ENCODE results near the gene SMYD3.

Gene SMYD3

DNA sequence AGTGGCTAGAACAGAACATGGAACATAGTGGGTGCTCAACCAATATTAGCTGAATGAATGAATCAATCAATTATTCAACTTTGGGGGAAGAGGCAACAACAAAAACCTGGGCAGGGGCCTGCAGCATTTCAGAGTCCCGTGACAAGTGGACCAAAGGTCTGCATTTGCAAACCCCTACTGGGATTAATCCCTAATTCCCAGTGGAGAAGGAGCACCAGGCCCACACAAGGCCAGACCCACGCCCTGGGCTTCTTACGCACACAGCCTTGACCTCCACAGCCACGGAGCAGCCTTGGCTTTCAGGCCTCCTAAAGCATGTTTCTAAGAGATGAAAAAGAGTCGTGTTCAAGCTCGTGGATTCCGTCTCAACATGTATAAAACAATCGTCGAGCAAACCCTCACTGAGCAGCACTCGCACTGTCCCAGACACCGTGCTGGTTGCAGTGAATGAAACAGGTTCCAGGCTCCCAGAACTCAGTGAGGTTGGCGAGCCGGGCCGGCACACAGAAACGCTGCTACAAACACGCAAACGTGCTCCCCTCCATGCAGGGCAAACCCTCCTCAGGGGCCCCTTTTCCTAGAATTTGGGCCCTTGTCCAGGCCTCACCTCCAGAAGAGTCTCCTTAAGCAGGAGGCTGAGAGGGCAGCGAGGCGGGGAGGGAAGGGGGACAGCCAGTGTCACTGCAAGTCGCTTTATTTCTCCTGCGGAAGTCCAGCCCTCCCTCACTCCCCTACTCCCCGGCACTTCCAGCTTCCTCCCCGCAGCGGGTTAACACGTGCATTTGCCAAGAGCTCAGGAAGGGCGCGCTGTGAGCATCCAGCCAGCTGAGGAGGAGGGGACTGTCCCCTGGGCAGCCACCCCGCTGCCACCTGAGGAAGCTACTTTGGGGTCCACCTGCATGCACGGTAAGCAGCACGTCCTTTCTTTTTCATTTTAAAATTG lies 795.8 kb downstream of the SMYD3 start:
- TF ChIP-seq, protein P1, sequence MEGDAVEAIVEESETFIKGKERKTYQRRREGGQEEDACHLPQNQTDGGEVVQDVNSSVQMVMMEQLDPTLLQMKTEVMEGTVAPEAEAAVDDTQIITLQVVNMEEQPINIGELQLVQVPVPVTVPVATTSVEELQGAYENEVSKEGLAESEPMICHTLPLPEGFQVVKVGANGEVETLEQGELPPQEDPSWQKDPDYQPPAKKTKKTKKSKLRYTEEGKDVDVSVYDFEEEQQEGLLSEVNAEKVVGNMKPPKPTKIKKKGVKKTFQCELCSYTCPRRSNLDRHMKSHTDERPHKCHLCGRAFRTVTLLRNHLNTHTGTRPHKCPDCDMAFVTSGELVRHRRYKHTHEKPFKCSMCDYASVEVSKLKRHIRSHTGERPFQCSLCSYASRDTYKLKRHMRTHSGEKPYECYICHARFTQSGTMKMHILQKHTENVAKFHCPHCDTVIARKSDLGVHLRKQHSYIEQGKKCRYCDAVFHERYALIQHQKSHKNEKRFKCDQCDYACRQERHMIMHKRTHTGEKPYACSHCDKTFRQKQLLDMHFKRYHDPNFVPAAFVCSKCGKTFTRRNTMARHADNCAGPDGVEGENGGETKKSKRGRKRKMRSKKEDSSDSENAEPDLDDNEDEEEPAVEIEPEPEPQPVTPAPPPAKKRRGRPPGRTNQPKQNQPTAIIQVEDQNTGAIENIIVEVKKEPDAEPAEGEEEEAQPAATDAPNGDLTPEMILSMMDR (IDR thresholded peaks at IDR 0.05; ENCODE audit: borderline replicate concordance, insufficient read depth, low read depth, low read length): no peak
- no peak overlapping the region for H3K4me3 ChIP-seq (ENCODE audit: low read depth, low read length)

DNA sequence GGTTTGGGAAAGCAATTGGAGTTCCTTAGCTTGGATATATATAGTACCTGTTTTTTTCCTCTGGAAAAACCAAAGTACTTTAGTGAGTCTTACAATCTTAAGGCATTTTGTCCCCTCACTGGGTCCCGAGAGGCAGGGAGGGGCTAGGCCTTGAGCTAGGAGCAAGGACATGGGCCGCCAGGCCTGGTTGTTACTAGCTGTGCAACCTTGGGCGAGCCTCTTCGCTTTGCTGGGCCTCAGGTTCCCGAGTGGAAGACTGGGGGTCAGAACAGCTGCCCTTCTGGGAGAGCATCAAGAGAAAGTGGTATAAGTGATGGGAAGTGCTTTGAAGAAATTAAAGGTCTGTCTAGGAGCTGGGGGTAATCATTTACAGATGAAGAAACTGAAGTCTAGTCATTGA lies 799.1 kb downstream of the SMYD3 start:
- no peak overlapping the region for H3K4me3 ChIP-seq (ENCODE audit: low read depth, low read length)
- TF ChIP-seq, protein P1 (IDR thresholded peaks at IDR 0.05; ENCODE audit: borderline replicate concordance, insufficient read depth, low read depth, low read length): no peak

DNA sequence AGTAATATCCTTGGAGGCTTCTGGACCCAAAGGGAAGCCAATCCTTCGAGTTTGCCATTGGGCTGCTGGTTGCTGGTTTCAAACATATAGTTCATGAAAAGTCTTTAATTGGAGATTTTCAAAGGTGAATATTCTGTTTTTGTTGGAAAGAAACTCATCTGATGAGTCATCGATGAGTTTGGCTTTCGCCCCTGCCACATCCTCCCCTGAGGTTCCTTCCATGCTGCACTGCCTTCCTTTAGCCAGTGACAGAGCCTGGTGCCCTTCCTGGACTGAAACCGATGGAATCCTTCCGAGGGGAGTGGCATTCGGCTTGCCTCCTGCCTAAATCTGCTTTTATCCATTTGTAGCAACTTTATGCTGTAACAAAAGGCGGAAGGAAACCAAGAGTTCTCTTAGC lies 802.3 kb downstream of the SMYD3 start:
- TF ChIP-seq, protein P1 (IDR thresholded peaks at IDR 0.05; ENCODE audit: borderline replicate concordance, insufficient read depth, low read depth, low read length): no peak
- no peak overlapping the region for H3K4me3 ChIP-seq (ENCODE audit: low read depth, low read length)

DNA sequence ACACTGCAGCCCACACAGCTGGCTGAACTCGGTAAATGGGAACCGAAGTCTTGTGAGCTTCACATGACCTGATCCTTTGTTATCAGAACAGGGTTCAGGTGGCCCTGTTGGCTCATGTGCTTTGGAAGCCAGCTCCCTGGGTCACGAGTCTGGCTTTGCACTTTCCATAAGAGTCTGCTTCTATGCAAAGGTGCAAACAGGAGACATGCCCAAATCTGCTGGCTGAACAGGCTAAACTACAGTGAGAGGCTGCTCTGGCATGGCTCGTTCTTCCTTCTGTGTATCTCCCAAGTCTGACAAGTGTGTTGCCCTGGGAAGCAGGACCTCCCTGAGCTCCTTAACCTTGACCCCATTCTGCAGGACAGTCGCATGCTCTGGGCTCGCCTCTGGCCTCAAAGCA lies 802.7 kb downstream of the SMYD3 start:
- TF ChIP-seq, protein P1 (IDR thresholded peaks at IDR 0.05; ENCODE audit: borderline replicate concordance, insufficient read depth, low read depth, low read length): no peak
- H3K4me3 ChIP-seq (ENCODE audit: low read depth, low read length): no peak overlapping the region

DNA sequence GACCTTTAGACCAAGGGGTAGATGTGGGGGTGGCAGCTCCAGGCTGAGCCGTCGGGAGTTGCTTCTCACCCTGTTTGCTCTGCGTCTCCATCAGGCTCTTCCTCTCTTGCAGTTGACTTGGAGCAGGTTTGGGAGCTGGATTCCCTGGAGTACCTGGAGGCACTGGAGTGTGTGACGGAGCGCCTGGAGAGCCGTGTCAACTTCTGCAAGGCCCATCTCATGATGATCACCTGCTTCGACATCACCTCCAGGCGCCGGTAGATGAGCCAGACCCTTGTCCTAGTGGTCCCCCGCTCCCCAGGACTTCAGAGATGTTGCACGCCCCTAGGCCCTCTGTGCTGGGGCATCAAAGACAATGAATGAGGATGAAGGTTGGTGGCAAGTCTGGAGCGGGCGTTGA lies 804.7 kb downstream of the SMYD3 start:
- H3K4me3 ChIP-seq (ENCODE audit: low read depth, low read length): no peak overlapping the region
- TF ChIP-seq, protein P1 (IDR thresholded peaks at IDR 0.05; ENCODE audit: borderline replicate concordance, insufficient read depth, low read depth, low read length): no peak

DNA sequence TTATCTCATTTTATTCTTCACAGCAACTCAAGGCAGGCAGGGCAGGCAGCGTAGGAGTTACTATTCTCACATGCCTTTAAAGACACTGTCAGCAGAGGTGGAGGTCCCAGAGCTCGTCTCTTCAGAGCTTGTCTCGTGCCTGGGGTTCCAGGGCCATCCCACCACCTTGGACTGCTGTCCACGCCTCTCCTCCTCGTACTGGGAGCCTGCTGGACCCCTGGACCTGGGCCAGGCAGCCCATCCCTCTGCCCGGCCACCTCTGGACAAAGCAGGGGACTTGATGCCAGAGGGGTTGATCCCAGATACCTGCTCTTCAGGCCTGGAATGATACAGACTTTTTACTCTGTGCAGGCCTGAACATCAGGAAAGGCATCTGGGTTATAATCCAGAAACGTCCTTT lies 805.4 kb downstream of the SMYD3 start:
- TF ChIP-seq, protein P1 (IDR thresholded peaks at IDR 0.05; ENCODE audit: borderline replicate concordance, insufficient read depth, low read depth, low read length): no peak
- H3K4me3 ChIP-seq (ENCODE audit: low read depth, low read length): no peak overlapping the region

DNA sequence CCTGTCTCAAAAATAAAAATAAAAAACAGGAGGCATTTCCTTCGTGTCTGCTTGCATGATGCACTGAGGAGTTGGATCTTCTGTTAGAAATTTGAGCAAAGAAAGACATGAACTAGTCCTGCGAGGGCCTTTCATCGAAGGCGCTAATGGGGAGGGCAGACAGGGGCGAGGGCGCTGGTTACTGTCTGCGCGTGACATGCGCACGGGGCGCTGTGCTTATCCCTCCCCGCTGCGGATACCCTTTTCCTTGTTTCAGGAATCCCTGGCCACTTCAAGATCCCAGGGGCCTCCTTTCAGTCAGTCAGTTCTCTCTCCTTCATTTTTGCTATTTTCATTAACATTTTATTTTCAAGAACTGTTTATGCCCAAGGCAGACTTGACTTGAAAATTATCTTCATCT lies 806.4 kb downstream of the SMYD3 start:
- TF ChIP-seq, protein P1 (IDR thresholded peaks at IDR 0.05; ENCODE audit: borderline replicate concordance, insufficient read depth, low read depth, low read length): no peak
- no peak overlapping the region for H3K4me3 ChIP-seq (ENCODE audit: low read depth, low read length)
